ENCODE results near the gene MYO1H. TPM values are rescaled to one million over a fixed set of nuclear protein-coding genes. Genes with fewer than 3 reads are reported as not detected.

The MYO1H gene
- total and polyA plus RNA-seq, 2 experiments from 2014 or later, result not detected

- Histone ChIP-seq H3K27me3 (ENCODE audit: insufficient read depth) (no peaks in the 10 kb centered on the region), H3K9me2 (ENCODE audit: insufficient read depth) (no peaks in the 10 kb centered on the region), H3K79me2 (replicated peaks; ENCODE audit: insufficient read depth) (peaks cover 88% of the 10 kb centered on the region), H2AFZ (no peak overlapping the region), H3K4me1 (ENCODE audit: insufficient read depth) (peaks cover 84% of the 10 kb centered on the region), H3K27ac (ENCODE audit: low read depth) (peak overlapping the region; percentile 89), H3K4me3 (no peak overlapping the region; the same call in 1 of the 2 replicates), H3K4me2 (peak overlapping the region; percentile 50), H4K20me1 (replicated peaks; ENCODE audit: insufficient read depth) (peaks cover 9% of the 10 kb centered on the region; the same call in 1 of the 2 replicates), H3F3A (replicated peaks; ENCODE audit: low read depth) (peaks cover 11% of the 10 kb centered on the region; the same call in 1 of the 2 replicates), H3K36me3 (ENCODE audit: insufficient read depth) (peaks cover 12% of the 10 kb centered on the region)
- H3K27ac Mint-ChIP-seq, result peak overlapping the region; percentile 90
- H3K9me3 Mint-ChIP-seq, result no peaks in the 10 kb centered on the region
- no peak overlapping the region; the same call in 2 of the 3 replicates for H3K4me3 Mint-ChIP-seq
- TF ChIP-seq CTCF (conservative IDR thresholded peaks at IDR 0.05; ENCODE audit: low read depth in 2 of 2) (no peak), JUNB (IDR thresholded peaks at IDR 0.05; ENCODE audit: unreplicated experiment) (no peak), EZH2phosphoT487 (IDR thresholded peaks at IDR 0.05; ENCODE audit: unreplicated experiment) (no peak), EZH2 (IDR thresholded peaks at IDR 0.05; ENCODE audit: low read depth, unreplicated experiment) (no peak), POLR2AphosphoS5 (IDR thresholded peaks at IDR 0.05; ENCODE audit: low read depth) (no peak), REST (IDR thresholded peaks at IDR 0.05; ENCODE audit: unreplicated experiment) (no peak), ZNF331 (CRISPR knock-in tag; IDR thresholded peaks at IDR 0.05; ENCODE audit: low read depth) (no peak), STAT1 (IDR thresholded peaks at IDR 0.05; ENCODE audit: unreplicated experiment) (no peak), CREB1 (CRISPR knock-in tag; IDR thresholded peaks at IDR 0.05; ENCODE audit: low read depth) (no peak), NANOG (IDR thresholded peaks at IDR 0.05; ENCODE audit: borderline replicate concordance) (no peak), ETS1 (IDR thresholded peaks at IDR 0.05) (no peak), ZNF462 (CRISPR knock-in tag; IDR thresholded peaks at IDR 0.05) (no peak), ZNF114 (CRISPR knock-in tag; IDR thresholded peaks at IDR 0.05) (no peak)
- DNase-seq (ENCODE audit: low spot score) (no peak), ATAC-seq (no peak)
- H3K27me3 Mint-ChIP-seq (ENCODE audit: insufficient read depth, low read depth, poor library complexity), result peaks cover 13% of the 10 kb centered on the region
- peaks cover 90% of the 10 kb centered on the region for H3K4me1 Mint-ChIP-seq
- peaks cover 29% of the 10 kb centered on the region for H3K36me3 Mint-ChIP-seq (ENCODE audit: low read depth)
Observed at GRCh38 chr12:109461049-109461845, 113.5 kb downstream of the MYO1H start.

Data from GM23338 (cell line).